ENCODE data around the gene GDPD5.

Gene GDPD5

DNA sequence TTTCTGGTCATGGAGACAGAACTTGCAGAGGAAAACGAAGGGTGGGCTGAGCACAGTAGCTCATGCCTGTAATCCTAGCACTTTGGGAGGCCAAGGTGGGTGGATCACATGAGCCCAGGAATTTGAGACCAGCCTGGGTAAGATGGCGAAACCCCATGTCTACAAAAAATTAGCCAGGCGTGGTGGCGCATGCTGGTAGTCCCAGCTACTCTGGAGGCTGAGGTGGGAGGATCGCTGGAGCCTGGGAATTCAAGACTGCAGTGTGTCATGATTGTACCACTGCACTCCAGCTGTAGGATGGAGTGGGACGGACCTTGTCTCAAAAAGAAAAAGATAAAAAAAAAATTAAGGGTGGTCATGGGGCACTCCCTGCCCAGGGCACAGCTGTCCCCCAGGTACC lies 42.2 kb upstream of the GDPD5 start:
- Histone ChIP-seq H3K4me2 (ENCODE audit: low read length) (no peak overlapping the region), H3K36me3 (ENCODE audit: control insufficient read depth, low read length) (no peaks in the 10 kb centered on the region), H3K27me3 (ENCODE audit: control insufficient read depth, low read length) (peaks cover 1% of the 10 kb centered on the region; the same call in 1 of the 2 replicates), H3K27ac (ENCODE audit: low read depth, low read length) (no peak overlapping the region), H3F3A (ENCODE audit: control insufficient read depth, insufficient read depth) (no peaks in the 10 kb centered on the region), H3K79me2 (ENCODE audit: control insufficient read depth, low read length) (no peaks in the 10 kb centered on the region), H3K9me2 (replicated peaks; ENCODE audit: control insufficient read depth, low read length) (no peaks in the 10 kb centered on the region), H3K9me3 (ENCODE audit: control insufficient read depth, insufficient read depth, low read length) (no peaks in the 10 kb centered on the region), H4K20me1 (ENCODE audit: control insufficient read depth, insufficient read depth, low read depth, low read length) (no peaks in the 10 kb centered on the region), H3K4me3 (ENCODE audit: low read length) (no peak overlapping the region), H3K4me1 (ENCODE audit: control insufficient read depth, low read length) (peaks cover 2% of the 10 kb centered on the region)
- no peak for TF ChIP-seq EZH2phosphoT487 (IDR thresholded peaks at IDR 0.05; ENCODE audit: borderline replicate concordance, low read length)
- TF ChIP-seq, protein P1, sequence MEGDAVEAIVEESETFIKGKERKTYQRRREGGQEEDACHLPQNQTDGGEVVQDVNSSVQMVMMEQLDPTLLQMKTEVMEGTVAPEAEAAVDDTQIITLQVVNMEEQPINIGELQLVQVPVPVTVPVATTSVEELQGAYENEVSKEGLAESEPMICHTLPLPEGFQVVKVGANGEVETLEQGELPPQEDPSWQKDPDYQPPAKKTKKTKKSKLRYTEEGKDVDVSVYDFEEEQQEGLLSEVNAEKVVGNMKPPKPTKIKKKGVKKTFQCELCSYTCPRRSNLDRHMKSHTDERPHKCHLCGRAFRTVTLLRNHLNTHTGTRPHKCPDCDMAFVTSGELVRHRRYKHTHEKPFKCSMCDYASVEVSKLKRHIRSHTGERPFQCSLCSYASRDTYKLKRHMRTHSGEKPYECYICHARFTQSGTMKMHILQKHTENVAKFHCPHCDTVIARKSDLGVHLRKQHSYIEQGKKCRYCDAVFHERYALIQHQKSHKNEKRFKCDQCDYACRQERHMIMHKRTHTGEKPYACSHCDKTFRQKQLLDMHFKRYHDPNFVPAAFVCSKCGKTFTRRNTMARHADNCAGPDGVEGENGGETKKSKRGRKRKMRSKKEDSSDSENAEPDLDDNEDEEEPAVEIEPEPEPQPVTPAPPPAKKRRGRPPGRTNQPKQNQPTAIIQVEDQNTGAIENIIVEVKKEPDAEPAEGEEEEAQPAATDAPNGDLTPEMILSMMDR (IDR thresholded peaks at IDR 0.05; ENCODE audit: low read depth, low read length, poor library complexity, severe bottlenecking): no peak

DNA sequence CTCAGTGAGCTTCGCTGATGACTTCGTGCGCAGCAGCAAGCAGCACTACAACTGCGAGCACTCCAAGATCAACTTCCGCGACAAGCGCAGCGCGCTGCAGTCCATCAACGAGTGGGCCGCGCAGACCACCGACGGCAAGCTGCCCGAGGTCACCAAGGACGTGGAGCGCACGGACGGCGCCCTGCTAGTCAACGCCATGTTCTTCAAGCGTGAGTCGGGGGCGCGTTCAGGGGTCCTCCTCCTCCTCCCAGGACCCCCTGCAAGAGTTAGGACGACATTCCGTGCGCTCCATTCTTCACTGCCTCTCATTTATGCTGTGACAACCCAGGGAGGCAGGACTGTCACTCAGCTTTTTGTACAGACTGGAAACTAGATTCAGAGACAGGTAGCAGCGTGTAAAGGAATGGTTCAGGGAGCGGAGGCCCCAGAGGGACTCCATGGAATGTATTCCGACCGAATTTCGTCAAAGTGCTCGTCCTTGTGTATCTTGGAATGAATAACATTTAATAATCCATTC lies 41.1 kb upstream of the GDPD5 start:
- no peaks in the 10 kb centered on the region for H3K36me3 ChIP-seq (ENCODE audit: control insufficient read depth, low read length)
- peaks cover 11% of the 10 kb centered on the region for H3K4me1 ChIP-seq (ENCODE audit: control insufficient read depth, low read length)
- no peak overlapping the region for H3K27ac ChIP-seq (ENCODE audit: low read depth, low read length)
- H3K79me2 ChIP-seq (ENCODE audit: control insufficient read depth, low read length): no peaks in the 10 kb centered on the region
- H3K9me2 ChIP-seq (replicated peaks; ENCODE audit: control insufficient read depth, low read length): no peaks in the 10 kb centered on the region
- H3K4me2 ChIP-seq (ENCODE audit: low read length): no peak overlapping the region
- H3K27me3 ChIP-seq (ENCODE audit: control insufficient read depth, low read length): peaks cover 13% of the 10 kb centered on the region
- no peak for TF ChIP-seq EZH2phosphoT487 (IDR thresholded peaks at IDR 0.05; ENCODE audit: borderline replicate concordance, low read length)
- TF ChIP-seq, protein P1 (IDR thresholded peaks at IDR 0.05; ENCODE audit: low read depth, low read length, poor library complexity, severe bottlenecking): no peak
- H3K4me3 ChIP-seq (ENCODE audit: low read length): no peak overlapping the region
- H4K20me1 ChIP-seq (ENCODE audit: control insufficient read depth, insufficient read depth, low read depth, low read length): no peaks in the 10 kb centered on the region
- H3K9me3 ChIP-seq (ENCODE audit: control insufficient read depth, insufficient read depth, low read length): no peaks in the 10 kb centered on the region
- H3F3A ChIP-seq (ENCODE audit: control insufficient read depth, insufficient read depth): no peaks in the 10 kb centered on the region

GRCh38 chr11:75565916-75566762 lies 40.4 kb upstream of the GDPD5 start:
- Histone ChIP-seq H3K4me1 (ENCODE audit: control insufficient read depth, low read length) (peaks cover 16% of the 10 kb centered on the region), H3K27me3 (ENCODE audit: control insufficient read depth, low read length) (peaks cover 20% of the 10 kb centered on the region), H3K4me3 (ENCODE audit: low read length) (no peak overlapping the region), H3K36me3 (ENCODE audit: control insufficient read depth, low read length) (no peaks in the 10 kb centered on the region), H3K9me2 (replicated peaks; ENCODE audit: control insufficient read depth, low read length) (no peaks in the 10 kb centered on the region), H3K9me3 (ENCODE audit: control insufficient read depth, insufficient read depth, low read length) (no peaks in the 10 kb centered on the region), H3K79me2 (ENCODE audit: control insufficient read depth, low read length) (no peaks in the 10 kb centered on the region), H3K4me2 (ENCODE audit: low read length) (no peak overlapping the region), H3F3A (ENCODE audit: control insufficient read depth, insufficient read depth) (no peaks in the 10 kb centered on the region), H3K27ac (ENCODE audit: low read depth, low read length) (no peak overlapping the region), H4K20me1 (ENCODE audit: control insufficient read depth, insufficient read depth, low read depth, low read length) (no peaks in the 10 kb centered on the region)
- TF ChIP-seq, protein P1 (IDR thresholded peaks at IDR 0.05; ENCODE audit: low read depth, low read length, poor library complexity, severe bottlenecking): no peak
- TF ChIP-seq EZH2phosphoT487 (IDR thresholded peaks at IDR 0.05; ENCODE audit: borderline replicate concordance, low read length): no peak

All from DOHH2 (cell line).